Gastroesophageal sphincter (tissue), 4 donors: ENCODE results near the gene FAM229A. TPM values are rescaled to one million over a fixed set of nuclear protein-coding genes. Genes with fewer than 3 reads are reported as not detected.

Experiments used
- ATAC-seq: fragments of 150-250 bp; one replicate; pipeline ENCODE4 v1.9.1; 2016; ENCODE audit warnings: mild to moderate bottlenecking, moderate library complexity
- H3K27ac ChIP-seq, 4 donors: fragments of 200-600 bp; sonication (generic) in 3 of 4; 1 replicate in 3 of 4; 2 replicates in 1 of 4; pipeline ENCODE4 v1.5.1; 2016 to 2019
- H3K27me3 ChIP-seq: fragments of 200-600 bp; sonication (generic); one replicate; pipeline ENCODE4 v1.5.1; 2019
- H3K36me3 ChIP-seq, 2 donors: fragments of 200-600 bp; sonication (generic); one replicate each; pipeline ENCODE4 v1.5.1; 2019; ENCODE audit warnings: control low read depth in 1 of 2
- H3K4me1 ChIP-seq, 3 donors: fragments of 200-600 bp; sonication (generic); 1 replicate in 2 of 3; 2 replicates in 1 of 3; pipeline ENCODE4 v1.5.1; 2016 to 2019; ENCODE audit warnings: control low read depth in 2 of 3
- H3K4me3 ChIP-seq, 2 donors: fragments of 200-600 bp; sonication (generic); one replicate each; pipeline ENCODE4 v1.5.1; 2019; ENCODE audit warnings: mild to moderate bottlenecking in 1 of 2, moderate library complexity in 1 of 2
- H3K9me3 ChIP-seq, 3 donors: fragments of 200-600 bp; sonication (generic); one replicate each; pipeline ENCODE4 v1.5.1; 2017 to 2019; ENCODE audit warnings: control low read depth in 2 of 3
- EP300 ChIP-seq: sonication (generic); formaldehyde crosslinking; IDR thresholded peaks from one replicate; pipeline ENCODE4 v1.6.1; 2017; ENCODE audit warnings: antibody characterized with exemption, mild to moderate bottlenecking
- POLR2A ChIP-seq, 2 donors: fragments of 450-650 bp; IDR thresholded peaks; one replicate each; pipeline ENCODE4 v1.6.1; 2017; ENCODE audit warnings: antibody characterized with exemption in 2 of 2, mild to moderate bottlenecking in 2 of 2, moderate library complexity in 1 of 2
- POLR2AphosphoS5 ChIP-seq: sonication (generic); formaldehyde crosslinking; IDR thresholded peaks from one replicate; pipeline ENCODE4 v1.6.1; 2017; ENCODE audit warnings: antibody characterized with exemption
- WGBS, 2 donors: methylation state at CpG; one replicate each; pipeline ENCODE4 v1.1.5; 2018; ENCODE audit warnings: low coverage in 1 of 2; 5-methylcytosine and 5-hydroxymethylcytosine counted together
- total RNA-seq, 4 donors: library from RNA; depleted of rRNA; stranded (reverse); fragments of >200 nt; gene quantifications; one replicate each; pipeline ENCODE4 v1.1.0, GENCODE V29; 2016
- TF ChIP-seq, protein P1 (sequence below), 4 experiments: fragments of 200-600 bp in 2 of 4; fragments of 450-650 bp in 2 of 4; sonication (generic) in 1 of 4; IDR thresholded peaks; one replicate each; pipeline ENCODE4 v1.5.1; 2017 to 2019; ENCODE audit warnings: antibody characterized with exemption in 4 of 4, mild to moderate bottlenecking in 2 of 4, moderate library complexity in 2 of 4

FAM229A gene
- total RNA-seq, 4 donors from 2014 or later: 0.74 to 7.6 (median 4.9) TPM

DNA sequence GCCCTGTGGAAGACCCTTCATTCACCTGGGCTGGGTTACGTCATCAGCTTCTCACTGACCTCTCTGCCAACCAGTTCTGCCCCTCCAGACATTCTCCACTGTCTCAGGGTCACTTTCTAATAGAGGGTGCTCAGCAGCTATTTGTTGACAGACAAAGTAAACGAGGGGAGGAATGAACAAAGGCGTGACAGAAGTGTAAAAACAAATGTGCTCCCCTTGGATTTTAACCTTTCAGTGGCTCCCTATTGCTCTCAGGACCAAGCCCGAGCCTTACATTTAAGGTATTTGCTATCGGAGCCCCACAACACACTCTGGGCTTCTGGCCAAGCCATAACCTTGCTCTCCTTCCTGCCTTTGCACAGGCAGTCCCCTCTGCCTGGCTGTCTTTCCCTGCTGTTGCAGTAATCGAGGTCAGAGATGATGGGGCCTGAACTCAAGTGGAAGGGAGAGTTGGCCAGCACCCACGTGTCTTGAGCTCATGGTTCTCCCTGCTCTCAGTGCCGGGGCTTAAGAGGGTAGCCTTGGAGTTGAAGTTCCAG, 16.9 kb downstream of the FAM229A start:
- no peaks in the 10 kb centered on the region for H3K9me3 ChIP-seq
- H3K27ac ChIP-seq: no peak overlapping the region
- TF ChIP-seq, protein P1, sequence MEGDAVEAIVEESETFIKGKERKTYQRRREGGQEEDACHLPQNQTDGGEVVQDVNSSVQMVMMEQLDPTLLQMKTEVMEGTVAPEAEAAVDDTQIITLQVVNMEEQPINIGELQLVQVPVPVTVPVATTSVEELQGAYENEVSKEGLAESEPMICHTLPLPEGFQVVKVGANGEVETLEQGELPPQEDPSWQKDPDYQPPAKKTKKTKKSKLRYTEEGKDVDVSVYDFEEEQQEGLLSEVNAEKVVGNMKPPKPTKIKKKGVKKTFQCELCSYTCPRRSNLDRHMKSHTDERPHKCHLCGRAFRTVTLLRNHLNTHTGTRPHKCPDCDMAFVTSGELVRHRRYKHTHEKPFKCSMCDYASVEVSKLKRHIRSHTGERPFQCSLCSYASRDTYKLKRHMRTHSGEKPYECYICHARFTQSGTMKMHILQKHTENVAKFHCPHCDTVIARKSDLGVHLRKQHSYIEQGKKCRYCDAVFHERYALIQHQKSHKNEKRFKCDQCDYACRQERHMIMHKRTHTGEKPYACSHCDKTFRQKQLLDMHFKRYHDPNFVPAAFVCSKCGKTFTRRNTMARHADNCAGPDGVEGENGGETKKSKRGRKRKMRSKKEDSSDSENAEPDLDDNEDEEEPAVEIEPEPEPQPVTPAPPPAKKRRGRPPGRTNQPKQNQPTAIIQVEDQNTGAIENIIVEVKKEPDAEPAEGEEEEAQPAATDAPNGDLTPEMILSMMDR (IDR thresholded peaks at IDR 0.05): no peak
- no peak for TF ChIP-seq POLR2AphosphoS5
- TF ChIP-seq POLR2A (IDR thresholded peaks at IDR 0.05): no peak
- TF ChIP-seq EP300: no peak
- no peak overlapping the region for H3K4me3 ChIP-seq
- no peaks in the 10 kb centered on the region for H3K27me3 ChIP-seq
- no peak for ATAC-seq
- H3K36me3 ChIP-seq: no peaks in the 10 kb centered on the region
- H3K4me1 ChIP-seq: peaks cover 0 to 12% (median 4%) of the 10 kb centered on the region in 3 donors
- 54% methylated on average over 6 of the region's 8 CpGs; no CpG with 5 or more reads in 1 of the 2 donors for WGBS, 2 donors

DNA sequence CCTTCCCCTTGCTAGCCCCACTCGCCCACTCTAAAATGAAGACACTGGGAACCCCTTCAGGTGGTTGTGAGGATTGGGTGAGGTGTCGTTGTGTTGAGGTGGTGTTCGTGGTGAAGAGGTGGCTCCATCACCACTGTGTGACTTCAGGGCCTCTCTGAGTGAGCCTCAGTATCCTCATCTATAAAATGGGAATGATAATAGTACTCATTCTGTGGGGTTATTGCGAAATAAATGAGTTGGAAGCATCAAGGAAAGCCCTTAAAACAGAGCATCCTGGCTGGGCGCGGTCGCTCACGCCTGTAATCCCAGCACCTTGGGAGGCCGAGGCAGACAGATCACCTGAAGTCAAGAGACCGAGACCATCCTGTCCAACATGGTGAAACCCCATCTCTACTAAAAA, 19.6 kb downstream of the FAM229A start:
- H3K27ac ChIP-seq: no peak overlapping the region
- WGBS, 2 donors: 97% methylated on average over 7 of the region's 10 CpGs; no CpG with 5 or more reads in 1 of the 2 donors

DNA sequence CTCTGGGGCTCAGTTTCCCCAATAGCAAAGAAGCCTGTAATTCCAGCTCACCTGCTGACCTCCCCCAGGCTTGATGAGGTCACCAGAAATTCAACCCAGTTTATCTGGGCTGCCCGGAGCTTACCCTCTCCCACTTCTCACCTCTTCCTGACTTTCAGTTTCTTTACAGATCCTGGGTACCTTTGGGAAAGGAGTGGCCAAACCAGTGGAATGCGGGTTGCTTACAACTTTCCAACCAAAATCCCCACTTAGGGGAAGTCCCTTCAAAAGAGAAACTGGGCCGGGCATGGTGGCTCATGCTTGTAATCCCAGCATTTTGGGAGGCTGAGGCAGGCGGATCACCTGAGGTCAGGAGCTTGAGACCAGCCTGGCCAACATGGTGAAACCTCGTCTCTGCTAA, 20.3 kb downstream of the FAM229A start:
- Histone ChIP-seq H3K9me3 (no peaks in the 10 kb centered on the region), H3K4me1 (peaks cover 0 to 17% (median 2%) of the 10 kb centered on the region in 3 donors), H3K27me3 (no peaks in the 10 kb centered on the region), H3K4me3 (no peak overlapping the region), H3K27ac (no peak overlapping the region), H3K36me3 (no peaks in the 10 kb centered on the region)
- 77 to 86% methylated on average over 2 to 3 of the region's 5 CpGs for WGBS, 2 donors
- TF ChIP-seq POLR2AphosphoS5 (no peak), EP300 (no peak), POLR2A (IDR thresholded peaks at IDR 0.05) (no peak)
- TF ChIP-seq, protein P1 (IDR thresholded peaks at IDR 0.05): no peak
- no peak for ATAC-seq

More for the DNA sequence above, 19.6 kb downstream of the FAM229A start:
- no peak for ATAC-seq
- Histone ChIP-seq H3K4me3 (no peak overlapping the region), H3K36me3 (no peaks in the 10 kb centered on the region), H3K27me3 (no peaks in the 10 kb centered on the region), H3K9me3 (no peaks in the 10 kb centered on the region), H3K4me1 (peaks cover 0 to 10% (median 0%) of the 10 kb centered on the region in 3 donors)
- TF ChIP-seq POLR2AphosphoS5 (no peak), EP300 (no peak), POLR2A (IDR thresholded peaks at IDR 0.05) (no peak)
- TF ChIP-seq, protein P1 (IDR thresholded peaks at IDR 0.05): no peak

DNA sequence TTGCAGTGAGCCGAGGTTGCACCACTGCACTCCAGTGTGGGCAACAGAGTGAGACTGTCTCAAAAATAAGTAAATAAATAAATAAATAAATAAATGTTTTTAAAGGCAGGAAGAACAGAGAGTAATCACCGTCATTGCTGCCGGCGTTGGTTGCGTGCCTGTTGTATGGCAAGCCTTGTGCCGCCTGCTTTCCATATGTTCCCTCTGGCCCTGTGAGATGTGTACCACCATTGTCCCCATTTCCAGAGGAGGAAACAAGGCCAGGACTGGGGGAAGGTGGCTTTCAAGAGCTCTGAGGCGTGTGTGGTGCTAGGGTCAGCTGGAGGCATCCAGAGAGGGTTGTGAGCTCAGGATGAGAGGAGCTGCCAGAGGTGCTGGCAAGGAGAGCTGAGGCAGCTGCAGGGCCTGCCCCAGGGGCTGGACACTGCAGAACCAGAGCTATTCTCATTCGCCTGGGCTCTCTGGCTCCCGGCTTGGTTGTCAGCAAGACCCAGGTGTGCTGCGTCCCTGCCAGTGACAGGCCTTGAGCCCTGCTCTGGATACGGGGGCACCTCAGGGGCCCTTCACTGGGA, 21.0 kb downstream of the FAM229A start:
- H3K4me1 ChIP-seq: peaks cover 0 to 24% (median 9%) of the 10 kb centered on the region in 3 donors
- ATAC-seq: no peak
- no peak for TF ChIP-seq EP300
- no peaks in the 10 kb centered on the region for H3K36me3 ChIP-seq
- no peaks in the 10 kb centered on the region for H3K27me3 ChIP-seq
- WGBS, 2 donors: 78 to 95% methylated on average over 7 to 9 of the region's 11 CpGs
- H3K27ac ChIP-seq: no peak overlapping the region
- H3K4me3 ChIP-seq: no peak overlapping the region
- no peaks in the 10 kb centered on the region for H3K9me3 ChIP-seq

DNA sequence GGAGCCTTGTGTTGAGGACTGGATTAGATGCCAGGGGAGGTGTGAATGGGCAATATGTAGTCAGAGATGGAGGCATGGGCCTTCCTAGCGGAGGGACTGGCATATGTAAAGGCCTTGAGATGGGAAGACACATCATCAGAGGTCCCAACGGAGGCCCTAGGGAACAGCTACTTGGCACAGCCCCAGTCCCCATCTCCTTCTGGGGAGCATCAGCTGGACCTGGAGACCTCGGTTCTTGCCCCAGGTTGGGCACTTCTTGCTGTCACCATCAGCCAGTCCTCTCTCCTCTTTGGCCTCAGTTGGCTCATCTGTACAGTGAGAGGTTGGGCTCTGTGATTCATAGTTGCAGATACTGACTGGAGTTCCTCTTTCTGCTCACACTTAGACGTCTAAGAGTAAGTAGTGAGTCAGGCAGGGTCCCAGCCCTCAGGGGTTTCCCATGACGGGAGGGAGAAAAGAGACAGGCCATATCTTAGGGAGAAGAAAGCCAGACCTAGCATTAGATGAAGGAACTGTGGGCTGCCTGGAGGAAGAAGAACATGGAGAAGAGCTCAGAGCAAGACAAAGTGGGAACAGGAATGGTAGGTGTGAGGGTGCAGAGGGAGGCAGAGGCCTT, 22.8 kb downstream of the FAM229A start:
- no peak for TF ChIP-seq POLR2AphosphoS5
- no peak for TF ChIP-seq POLR2A (IDR thresholded peaks at IDR 0.05)
- TF ChIP-seq EP300: no peak
- TF ChIP-seq, protein P1 (IDR thresholded peaks at IDR 0.05): no peak
- ATAC-seq: no peak
- Histone ChIP-seq H3K9me3 (no peaks in the 10 kb centered on the region), H3K36me3 (no peaks in the 10 kb centered on the region), H3K4me3 (no peak overlapping the region), H3K27ac (no peak overlapping the region), H3K4me1 (peaks cover 0 to 42% (median 17%) of the 10 kb centered on the region in 3 donors), H3K27me3 (no peaks in the 10 kb centered on the region)
- 67 to 86% methylated on average over 1 to 2 of the region's 5 CpGs for WGBS, 2 donors
